GM21381 (cell line): ENCODE results near the gene GOLGA3.
"Not testable (repeated sequence)": the region's sequence is repeated elsewhere in the genome, so short reads cannot be mapped to it uniquely, and the experiment has no call there.

Experiments
- ATAC-seq: cut with Tn5 transposase; IDR thresholded peaks from one replicate; pipeline ENCODE4 v1.9.1; 2021; ENCODE audit warnings: mild to moderate bottlenecking, moderate library complexity; ENCODE audit not compliant: unreplicated experiment

The GOLGA3 gene

DNA sequence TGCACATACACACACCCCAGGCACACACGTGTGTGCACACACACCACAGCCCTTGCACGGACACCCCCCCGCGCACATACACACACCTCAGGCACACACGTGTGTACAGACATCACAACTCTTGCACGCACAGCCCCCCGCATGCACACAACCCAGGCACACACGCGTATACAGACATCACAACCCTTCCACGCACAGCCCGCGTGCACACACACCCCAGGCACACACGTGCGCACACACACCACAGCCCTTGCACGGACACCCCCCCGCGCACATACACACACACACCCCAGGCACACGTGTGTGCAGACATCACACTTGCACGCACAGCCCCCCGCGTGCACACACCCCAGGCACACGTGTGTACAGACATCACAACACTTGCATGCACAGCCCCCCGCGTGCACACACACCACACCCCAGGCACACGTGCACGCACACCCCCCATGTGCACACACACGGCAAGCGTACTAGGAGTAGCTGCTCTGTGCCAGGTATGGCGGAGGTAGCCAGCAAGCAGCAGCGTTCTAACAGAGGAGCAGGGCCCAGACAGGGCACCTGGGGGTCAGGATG lies 48.8 kb downstream of the GOLGA3 start:
- ATAC-seq, result no peak

DNA sequence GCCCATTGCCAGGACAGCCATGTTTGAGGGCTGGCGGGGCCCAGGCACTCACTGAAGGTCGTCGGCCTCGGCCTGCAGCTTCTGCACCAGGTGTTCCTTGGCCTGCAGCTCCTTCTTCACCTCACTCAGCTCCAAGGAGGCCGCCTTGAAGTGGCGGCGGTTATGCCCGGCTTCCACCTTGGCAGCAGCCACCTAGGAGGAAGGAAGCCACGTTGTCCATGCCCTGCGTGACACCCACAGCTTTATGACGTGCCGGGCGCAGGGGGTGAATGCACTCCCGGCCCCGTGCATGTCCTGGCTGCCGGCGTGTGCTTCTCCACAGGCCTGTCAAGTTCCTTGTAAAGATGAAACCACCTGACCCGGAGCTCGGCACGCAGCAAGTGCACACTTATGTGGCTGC lies 51.1 kb downstream of the GOLGA3 start:
- no peak for ATAC-seq

DNA sequence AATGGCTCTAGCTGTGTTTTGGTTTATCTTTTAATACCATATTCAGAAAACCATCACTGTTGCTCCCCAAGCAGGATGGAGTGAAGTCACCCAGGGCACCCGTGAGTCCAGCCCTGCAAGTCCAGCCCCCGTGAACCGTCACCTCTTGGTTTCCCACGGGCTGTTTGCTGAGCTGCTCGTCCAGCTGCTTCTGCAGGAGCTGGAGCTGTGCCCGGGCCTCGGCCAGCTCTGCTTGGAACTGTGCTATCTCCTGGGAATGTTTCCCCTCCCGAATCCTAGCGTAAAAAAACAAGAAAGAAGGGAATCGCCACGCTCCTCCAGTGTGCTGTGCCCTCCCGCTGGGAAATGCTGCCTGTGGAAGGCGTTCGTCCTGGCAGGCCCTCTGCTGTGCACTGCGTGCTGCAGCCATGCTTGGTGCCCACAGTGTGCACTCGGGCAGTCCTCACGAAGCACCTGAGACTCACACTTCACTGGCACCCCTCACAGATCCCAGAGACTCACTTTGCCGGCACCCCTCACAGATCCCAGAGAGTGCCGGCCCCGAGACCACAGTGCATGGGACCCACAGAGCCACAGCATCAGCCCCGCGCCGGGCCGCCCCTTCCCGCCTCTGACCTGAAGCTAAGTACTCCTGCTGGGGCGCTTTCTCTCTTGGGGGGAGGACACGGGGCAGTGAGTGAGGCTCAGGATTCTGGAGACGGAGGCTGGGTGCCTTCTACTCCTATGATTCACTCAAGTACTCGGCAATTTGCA lies 51.7 kb downstream of the GOLGA3 start:
- ATAC-seq, result no peak

DNA sequence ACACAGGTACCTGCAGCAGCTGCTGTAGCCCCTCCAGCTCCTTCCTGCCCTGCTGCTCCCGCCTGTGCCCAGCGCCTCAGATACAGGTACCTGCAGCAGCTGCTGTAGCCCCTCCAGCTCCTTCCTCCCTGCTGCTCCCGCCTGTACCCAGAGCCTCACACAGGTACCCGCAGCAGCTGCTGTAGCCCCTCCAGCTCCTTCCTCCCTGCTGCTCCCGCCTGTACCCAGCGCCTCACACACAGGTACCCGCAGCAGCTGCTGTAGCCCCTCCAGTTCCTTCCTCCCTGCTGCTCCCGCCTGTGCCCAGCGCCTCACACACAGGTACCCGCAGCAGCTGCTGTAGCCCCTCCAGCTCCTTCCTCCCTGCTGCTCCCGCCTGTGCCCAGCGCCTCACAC lies 52.4 kb downstream of the GOLGA3 start:
- ATAC-seq, result not testable (repeated sequence)

DNA sequence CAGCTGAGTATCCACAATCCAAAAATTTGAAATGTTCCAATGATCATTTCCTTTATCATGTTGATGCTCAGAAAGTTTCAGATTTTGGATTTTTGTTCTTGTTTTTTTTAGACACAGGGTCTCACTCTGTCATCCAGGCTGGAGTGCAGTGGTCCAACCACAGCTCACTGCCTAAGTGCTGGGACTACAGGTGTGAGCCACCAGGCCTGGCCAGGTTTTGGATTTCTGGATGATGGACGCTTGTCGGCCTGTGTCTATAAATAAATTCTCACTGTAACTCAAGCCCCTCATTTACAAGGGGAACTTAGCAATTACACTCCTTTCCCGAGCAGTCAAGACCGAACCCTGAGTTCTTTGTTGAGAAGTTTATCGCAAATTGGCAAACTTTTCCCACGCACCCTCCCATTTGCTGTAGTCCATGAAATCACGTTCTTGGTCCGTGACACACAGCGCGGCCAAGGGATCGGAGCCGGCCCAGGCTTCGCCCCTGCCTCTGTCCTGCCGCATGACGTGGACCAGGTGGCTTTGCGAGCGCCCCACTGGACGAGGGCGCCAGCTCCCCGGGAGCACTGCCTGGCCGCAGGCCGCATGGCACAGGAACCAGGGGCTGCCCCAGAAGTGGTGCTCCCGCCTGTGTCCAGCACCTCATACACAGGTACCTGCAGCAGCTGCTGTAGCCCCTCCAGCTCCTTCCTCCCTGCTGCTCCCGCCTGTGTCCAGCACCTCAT lies 53.0 kb downstream of the GOLGA3 start:
- no peak for ATAC-seq

DNA sequence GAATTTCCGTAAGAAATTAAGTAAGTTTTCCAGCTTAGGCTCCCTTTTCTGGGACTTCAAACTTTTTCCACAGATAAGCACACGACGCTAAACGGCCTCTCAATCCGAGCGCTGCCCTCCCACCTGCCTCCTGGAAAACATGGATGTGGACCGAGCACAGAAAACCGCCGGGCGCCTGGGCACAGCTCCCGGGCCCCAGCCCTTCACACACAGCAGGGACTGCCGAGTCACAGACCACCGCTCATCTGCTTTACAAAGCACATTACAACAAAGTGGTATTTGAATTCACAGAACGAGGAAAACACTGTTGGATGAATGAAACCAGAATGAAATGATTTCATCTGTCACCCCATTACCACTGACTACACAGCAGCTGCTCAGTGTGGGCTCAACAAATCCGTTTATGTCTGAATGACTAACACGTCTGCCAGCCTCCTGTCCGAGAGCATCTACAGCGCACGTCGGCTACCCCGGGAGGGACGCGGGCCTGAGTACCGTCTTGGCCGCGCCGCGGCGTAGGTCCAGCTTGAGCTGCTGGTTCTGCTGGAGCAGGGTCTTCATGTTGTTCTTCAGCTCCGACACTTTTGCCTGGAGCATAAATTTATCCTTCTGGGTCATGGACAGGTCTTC lies 53.9 kb downstream of the GOLGA3 start:
- ATAC-seq, result no peak

DNA sequence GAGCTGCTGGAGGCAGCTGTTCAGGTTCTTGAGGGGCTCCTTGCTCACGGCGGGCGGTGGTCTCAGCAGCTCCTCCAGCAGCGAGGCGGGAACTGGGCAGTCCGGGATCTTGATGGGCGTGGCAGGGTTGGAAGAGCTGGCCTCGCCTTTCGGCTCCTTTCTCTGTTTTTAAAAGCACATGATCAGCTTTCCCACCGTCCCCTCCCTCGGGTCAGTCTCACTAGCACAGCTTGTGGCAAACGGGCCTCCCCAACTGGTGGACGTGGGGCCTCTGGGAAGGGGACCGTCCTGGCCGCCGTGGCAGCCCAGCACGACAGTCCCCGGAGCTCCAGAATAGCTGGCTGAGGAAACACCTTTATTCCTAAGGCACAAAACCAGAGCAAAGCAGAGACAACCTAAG lies 54.5 kb downstream of the GOLGA3 start:
- no peak for ATAC-seq

DNA sequence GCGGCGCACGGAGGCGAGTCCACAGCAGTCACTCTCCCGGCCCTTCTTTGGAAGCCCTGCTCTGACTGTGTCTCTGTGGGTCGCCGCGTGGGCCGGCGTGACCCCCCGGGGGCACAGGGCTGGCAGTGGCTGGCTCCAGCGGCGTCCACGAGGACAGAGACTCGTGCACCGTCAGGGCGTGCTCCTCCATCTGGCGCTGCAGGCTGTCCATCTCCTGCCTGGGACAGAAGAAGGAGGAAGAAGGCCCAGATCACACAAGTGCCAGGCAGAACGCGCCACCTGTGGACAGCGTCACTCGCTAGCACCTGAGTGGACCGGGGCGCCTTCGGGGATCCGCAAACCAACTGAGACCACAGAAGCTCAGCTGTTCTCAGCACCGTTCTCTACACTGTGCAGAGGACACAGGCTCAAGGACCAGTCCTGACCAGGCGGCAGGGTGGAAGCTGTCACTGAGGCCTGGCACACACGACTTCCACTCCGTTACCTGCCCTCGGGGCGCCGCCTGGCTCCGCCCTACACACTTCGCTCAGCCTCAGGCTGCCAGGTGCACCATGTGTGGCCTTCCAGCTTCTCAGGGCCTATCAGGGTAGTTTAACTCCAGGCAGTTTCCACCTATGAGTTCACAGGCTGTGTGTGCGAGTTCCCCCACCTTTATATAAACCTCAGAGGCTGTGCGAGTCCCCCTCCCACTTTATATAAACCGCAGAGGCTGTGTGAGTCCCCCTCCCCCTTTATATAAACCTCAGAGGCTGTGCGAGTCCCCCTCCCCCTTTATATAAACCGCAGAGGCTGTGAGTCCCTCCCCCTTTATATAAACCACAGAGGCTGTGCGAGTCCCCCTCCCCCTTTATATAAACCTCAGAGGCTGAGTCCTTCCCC lies 55.4 kb downstream of the GOLGA3 start:
- ATAC-seq, result no peak

DNA sequence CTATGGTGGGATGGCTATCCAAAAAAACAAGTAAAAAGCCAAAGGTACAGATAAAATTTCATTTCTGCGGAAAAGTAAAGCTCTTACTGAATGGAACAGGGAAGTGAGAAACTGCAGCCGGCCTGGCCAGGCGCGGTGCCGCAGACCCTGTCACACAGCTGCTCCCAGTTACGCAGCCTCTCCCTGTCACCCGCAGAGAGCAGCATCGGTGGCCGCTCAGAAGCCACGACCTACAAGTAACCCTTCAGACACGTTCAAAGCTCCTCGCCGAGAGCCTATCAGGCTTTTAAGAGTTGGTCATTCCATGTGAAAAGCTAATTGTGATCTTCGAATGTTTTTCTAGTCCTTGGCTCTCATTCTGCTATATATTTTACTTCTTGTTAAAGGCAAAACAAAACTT lies 56.1 kb downstream of the GOLGA3 start:
- ATAC-seq, result peak; percentile 45

DNA sequence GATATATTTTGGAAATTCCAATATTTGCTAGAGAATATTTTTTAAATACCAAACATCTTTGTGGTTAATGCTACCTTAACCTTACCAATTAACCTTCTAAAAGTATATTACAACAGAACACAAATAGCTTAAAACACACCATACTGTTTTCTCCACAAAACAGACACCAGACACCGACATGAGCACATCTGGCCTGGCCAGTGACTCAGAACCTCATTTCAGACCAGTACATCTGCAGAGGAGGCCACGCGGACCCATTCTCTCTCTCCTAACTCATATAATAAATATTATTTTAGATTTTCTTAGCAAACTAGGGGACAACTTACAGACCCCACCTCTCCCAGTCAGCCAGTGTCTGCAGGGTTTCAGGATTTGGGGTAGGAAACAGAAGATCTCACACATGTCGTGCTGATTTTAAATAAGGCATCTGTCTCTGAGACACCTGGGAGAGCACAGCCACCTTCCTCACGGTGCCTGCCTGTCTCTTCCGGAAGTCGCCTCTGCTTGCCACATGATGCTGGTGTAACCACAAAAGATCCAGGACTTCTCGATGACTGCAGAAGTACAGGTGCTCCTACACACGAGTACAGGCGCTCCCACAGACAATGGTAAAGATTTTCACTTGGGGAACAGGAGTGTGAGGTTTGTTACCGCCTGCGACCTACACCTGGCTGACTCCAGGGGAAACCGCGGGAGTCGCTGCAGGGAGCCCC lies 57.4 kb downstream of the GOLGA3 start:
- no peak for ATAC-seq

DNA sequence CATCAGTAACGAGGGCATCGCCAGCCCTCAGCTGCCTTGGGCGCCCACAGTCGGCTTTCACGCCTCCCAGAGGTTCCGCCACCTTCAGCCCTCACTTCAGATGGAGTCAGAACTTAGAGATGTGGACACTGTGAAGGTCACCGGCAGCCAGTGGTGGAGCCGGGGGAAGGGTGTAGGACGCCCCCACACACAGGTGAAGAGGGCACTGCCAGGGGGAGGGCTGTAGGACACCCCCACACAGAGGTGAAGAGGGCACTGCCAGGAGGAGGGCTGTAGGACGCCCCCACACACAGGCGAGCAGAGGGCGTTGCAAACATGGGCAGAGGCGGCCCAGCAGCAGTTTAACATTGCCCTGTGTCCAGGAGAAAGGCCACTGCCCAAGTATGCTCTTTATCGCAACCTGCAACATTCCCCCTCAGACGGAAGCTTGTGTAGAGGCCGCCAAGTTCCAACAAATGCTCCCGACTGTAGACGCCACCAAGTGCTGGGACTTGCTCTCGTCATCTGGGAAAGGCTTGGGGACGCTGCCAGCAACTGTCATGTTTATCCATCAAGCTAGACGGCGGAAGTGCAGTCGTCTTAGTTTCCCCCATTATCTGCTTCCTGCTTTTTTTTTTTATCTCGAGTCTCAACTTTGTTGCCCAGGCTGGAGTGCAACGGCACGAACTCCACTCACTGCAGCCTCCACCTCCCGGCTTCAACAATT lies 62.1 kb downstream of the GOLGA3 start:
- no peak for ATAC-seq

DNA sequence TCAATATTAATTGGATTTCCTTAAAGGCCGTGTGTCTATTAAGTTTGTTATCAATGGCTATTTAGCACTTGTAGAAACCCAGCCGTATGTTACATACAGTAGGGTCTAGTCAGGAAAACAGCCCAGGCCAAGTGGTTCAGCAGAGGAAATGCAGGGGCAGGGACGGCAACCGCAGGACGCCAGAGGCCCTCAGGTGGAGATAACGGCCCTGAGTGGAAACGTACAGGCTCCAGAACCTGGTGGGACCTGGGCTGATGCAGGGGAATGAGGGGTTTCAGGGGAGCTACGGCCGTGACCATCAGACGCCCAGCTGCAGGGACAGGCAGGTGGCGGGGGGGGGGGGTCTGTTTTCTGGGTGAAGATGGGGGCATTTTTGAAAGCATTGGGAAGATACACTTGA lies 63.3 kb downstream of the GOLGA3 start:
- ATAC-seq, result no peak

DNA sequence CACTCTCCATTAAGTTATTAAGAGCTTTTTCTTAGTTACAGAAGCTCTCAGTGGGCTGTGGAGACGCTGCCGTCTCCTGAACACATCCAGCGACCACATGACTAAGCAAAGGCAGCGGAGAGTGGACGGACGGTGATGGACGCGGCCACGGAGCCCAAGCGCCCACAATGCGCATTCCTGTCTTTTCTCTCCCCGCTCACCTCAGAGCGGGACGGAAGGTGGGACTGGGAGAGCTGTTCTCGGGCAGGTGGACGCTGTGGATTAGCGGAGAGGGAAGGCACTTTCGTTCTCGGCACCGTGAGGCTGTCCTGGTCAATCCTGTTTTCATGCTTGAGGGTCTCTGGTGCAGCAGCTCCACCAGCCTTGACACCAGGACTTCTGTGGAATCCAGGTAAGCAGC lies 64.4 kb downstream of the GOLGA3 start:
- ATAC-seq, result no peak

DNA sequence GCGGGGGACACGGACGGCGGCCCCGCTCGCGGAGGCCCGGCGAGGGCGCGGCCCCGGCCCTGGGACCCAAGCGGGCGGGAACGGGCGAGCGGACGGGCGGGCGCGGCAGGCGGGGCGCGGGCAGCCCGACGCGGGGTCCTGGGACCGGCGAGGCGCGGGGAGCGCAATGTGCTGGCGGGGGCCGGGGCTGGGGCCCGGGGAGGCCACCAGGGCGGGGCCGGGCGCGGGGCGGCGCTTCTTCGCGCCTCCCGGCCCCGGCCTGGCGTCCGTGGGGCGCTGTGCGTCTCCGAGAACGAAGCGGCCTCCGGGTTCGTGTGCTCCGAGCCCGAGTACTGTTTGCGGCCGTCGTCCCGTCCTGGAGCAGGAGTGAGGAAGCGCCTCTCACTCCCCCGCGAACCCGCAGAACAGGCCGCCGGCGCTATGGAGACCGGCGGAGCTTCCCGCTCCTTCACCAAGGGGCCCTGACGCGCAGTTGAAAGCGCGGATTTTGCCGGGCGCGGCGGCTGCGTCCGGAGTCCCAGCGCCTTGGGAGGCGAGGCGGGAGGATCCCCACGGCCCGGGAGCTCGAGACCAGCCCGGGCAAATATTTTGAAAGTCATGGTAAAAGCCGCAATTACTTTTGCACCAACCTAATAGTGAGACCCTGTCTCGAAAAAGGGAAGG lies 66.6 kb downstream of the GOLGA3 start:
- peak; percentile 77 for ATAC-seq

DNA sequence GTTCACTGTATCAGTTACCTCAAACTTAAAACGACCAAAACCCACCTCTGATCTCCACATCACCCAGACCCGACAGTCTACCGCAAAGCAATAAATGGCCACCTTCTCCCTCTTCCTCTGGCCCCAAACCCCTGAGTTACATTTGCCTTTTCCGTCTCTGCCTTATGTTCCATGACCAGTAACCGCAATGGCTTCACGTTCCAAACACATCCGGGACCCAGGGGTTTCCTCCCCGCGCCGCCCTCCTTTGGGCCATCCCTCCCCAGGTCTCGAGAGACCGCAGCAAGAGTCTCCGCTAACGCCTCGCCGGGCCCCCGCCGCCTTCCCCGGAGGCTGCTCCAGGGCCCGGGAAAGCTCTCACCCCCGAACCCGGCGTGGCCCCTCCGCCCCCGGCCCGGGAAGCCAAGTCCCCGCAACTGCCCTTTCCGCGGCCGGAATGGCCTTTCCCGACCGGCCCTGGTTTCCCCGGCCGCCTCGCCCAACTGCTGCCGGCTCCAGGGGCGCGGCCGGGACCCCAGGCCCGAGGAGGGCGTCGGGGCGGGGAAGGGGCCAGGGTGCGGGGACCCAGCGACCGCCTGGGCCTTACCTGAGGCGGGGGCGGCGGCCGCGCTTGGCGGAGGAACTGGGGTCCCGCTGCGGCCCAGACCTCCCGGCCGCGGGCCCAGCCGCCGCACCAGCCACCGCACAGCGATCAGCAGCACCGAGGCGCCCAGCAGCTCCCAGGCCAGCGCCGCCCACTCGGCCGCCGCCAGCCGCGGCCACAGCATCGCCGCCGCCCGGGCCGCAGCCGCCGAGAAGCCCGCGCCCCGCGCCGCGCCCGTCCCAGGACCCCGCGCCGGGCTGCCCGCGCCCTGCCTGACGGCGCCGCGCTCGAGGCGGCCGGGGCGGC lies 67.4 kb downstream of the GOLGA3 start, which contains the start of gene ANKLE2:
Gene ANKLE2, minus strand, starts transcription at position 801 of the 889 bp plus-strand sequence. Its CDS starts 34 bp downstream, at position 767.
- ATAC-seq, result peak; percentile 16

DNA sequence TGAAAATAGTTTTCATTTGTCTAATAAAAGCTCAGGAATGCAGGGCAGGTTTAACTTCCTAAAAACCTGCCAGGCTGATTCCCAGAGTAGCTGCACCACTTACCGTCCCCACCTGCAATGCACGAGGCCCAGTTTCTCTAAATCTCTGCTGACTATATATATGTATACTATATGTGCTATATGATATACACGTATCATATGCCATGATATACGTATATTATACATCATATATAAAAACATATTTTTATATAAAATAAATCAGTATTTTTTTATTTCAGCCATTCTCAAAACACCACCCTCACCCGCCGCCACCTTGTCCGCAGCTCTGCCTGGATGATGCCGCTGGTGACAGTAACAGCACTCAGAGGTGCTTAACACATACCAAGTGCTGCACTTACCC lies 69.3 kb downstream of the GOLGA3 start:
- ATAC-seq, result no peak

DNA sequence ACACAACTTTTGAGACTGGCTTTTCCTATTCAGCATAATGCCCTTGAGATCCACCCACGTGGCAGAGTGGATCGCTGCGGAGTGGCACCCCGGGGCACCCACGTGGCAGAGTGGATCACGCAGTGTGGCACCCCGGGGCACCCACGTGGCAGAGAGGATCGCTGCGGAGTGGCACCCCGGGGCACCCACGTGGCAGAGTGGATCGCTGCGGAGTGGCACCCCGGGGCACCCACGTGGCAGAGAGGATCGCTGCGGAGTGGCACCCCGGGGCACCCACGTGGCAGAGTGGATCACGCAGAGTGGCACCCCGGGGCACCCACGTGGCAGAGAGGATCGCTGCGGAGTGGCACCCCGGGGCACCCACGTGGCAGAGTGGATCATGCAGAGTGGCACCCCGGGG lies 69.8 kb downstream of the GOLGA3 start:
- not testable (repeated sequence) for ATAC-seq
